Loucy (cell line): ENCODE data around the gene CIAPIN1.

Experiments
- H2AFZ ChIP-seq: fragments of 200-600 bp; sonication (generic); 2 replicates; pipeline ENCODE4 v1.6.0; 2016; ENCODE audit warnings: antibody characterized with exemption, mild to moderate bottlenecking, low read length, moderate library complexity
- H3F3A ChIP-seq: fragments of 200-600 bp; 2 replicates; pipeline ENCODE4 v1.6.0; 2016; ENCODE audit warnings: antibody characterized with exemption, low read depth, mild to moderate bottlenecking
- H3K27me3 ChIP-seq: fragments of 200-600 bp; sonication (generic); 2 replicates; pipeline ENCODE4 v1.6.1; 2014; ENCODE audit warnings: low read length, mild to moderate bottlenecking; ENCODE audit not compliant: insufficient read depth, poor library complexity, severe bottlenecking
- H3K36me3 ChIP-seq: fragments of 200-600 bp; sonication (generic); 2 replicates; pipeline ENCODE4 v1.6.1; 2016; ENCODE audit warnings: low read length; ENCODE audit not compliant: insufficient read depth
- H3K4me1 ChIP-seq: fragments of 200-600 bp; sonication (generic); 2 replicates; pipeline ENCODE4 v1.5.1; 2014; ENCODE audit warnings: low read length, mild to moderate bottlenecking; ENCODE audit not compliant: insufficient read depth, poor library complexity, severe bottlenecking
- H3K4me2 ChIP-seq: fragments of 200-600 bp; sonication (generic); 2 replicates; pipeline ENCODE4 v1.6.0; 2014; ENCODE audit warnings: antibody characterized with exemption, low read length, low read depth, mild to moderate bottlenecking; ENCODE audit not compliant: poor library complexity, severe bottlenecking
- H3K4me3 ChIP-seq: fragments of 200-600 bp; sonication (generic); 2 replicates; pipeline ENCODE4 v1.5.1; 2014; ENCODE audit warnings: low read length, mild to moderate bottlenecking, mixed read lengths; ENCODE audit not compliant: poor library complexity, severe bottlenecking
- H3K79me2 ChIP-seq: fragments of 200-600 bp; sonication (generic); 2 replicates; pipeline ENCODE4 v1.6.1; 2014; ENCODE audit warnings: low read length; ENCODE audit not compliant: insufficient read depth
- H3K9ac ChIP-seq: fragments of 200-600 bp; sonication (generic); 2 replicates; pipeline ENCODE4 v1.6.0; 2014; ENCODE audit warnings: mild to moderate bottlenecking, low read depth, low read length, moderate library complexity; ENCODE audit not compliant: poor library complexity, severe bottlenecking
- H3K9me2 ChIP-seq: fragments of 200-600 bp; sonication (generic); replicated peaks from 2 replicates; pipeline ENCODE4 v1.6.1; 2016; ENCODE audit warnings: low read depth, low read length, mixed read lengths
- H3K9me3 ChIP-seq: fragments of 200-600 bp; sonication (generic); 2 replicates; pipeline ENCODE4 v1.6.1; 2014; ENCODE audit warnings: mild to moderate bottlenecking, antibody characterized with exemption, low read length, low read depth; ENCODE audit not compliant: insufficient read depth
- H4K20me1 ChIP-seq: fragments of 200-600 bp; sonication (generic); 2 replicates; pipeline ENCODE4 v1.6.0; 2014; ENCODE audit warnings: antibody characterized with exemption, low read length, mild to moderate bottlenecking; ENCODE audit not compliant: insufficient read depth, poor library complexity, severe bottlenecking
- EZH2phosphoT487 ChIP-seq: fragments of 200-600 bp; IDR thresholded peaks from 2 replicates; pipeline ENCODE4 v1.6.1; 2018; ENCODE audit warnings: antibody characterized with exemption, mild to moderate bottlenecking, moderate library complexity, borderline replicate concordance
- TF ChIP-seq, protein P1 (sequence below): fragments of 200-600 bp; sonication (generic); conservative IDR thresholded peaks from 2 replicates; pipeline ENCODE4 v1.5.1; 2014; ENCODE audit warnings: mild to moderate bottlenecking, antibody characterized with exemption, low read length

CIAPIN1 gene

DNA sequence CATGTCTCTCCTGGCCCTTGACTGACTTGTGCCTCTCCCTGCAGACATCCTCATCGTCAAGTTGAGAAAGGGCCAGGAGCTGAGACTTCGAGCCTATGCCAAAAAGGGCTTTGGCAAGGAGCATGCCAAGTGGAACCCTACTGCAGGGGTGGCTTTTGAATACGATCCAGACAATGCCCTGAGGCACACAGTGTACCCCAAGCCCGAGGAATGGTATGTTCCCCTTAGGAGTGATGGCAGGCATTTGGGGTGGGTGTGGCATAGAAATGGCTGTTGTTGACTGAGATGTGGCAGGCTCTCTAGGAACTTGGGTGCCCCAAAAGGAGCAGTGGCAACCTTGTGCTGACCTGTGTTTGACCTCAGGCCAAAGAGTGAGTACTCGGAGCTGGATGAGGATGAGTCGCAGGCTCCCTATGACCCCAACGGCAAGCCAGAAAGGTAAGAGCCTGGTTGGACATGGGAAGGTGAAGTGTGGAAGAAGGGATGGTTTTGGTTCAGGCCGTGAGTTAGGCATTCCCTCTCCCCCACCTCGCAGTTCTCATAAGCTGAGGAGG lies 22.8 kb upstream of the CIAPIN1 start:
- Histone ChIP-seq H3K27me3 (no peaks in the 10 kb centered on the region), H4K20me1 (peaks cover 13% of the 10 kb centered on the region), H3K9me3 (no peaks in the 10 kb centered on the region), H3K4me2 (no peak overlapping the region), H3F3A (no peaks in the 10 kb centered on the region), H3K4me1 (peaks cover 9% of the 10 kb centered on the region), H3K79me2 (peaks cover 16% of the 10 kb centered on the region), H3K9me2 (no peaks in the 10 kb centered on the region), H2AFZ (no peak overlapping the region), H3K9ac (no peak overlapping the region), H3K4me3 (no peak overlapping the region), H3K36me3 (peaks cover 75% of the 10 kb centered on the region; the same call in 1 of the 2 replicates)
- TF ChIP-seq EZH2phosphoT487 = no peak

DNA sequence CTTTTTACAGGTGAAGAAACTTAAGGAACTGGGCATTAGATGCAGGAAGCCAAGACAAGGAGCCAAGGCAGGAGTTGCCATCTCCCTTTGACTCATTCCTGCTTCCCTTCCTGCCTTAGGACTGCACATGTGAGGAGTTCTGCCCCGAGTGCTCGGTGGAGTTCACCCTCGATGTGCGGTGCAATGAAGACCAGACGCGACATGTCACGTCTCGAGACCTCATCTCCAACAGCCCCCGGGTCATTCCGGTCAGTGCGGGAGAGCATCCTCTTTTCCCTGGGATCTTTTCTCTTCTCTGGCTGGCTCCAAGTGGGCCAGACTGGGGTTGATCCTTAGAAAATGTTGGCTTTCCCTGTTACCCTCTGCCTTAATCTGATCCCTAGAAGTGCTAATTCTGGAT lies 21.9 kb upstream of the CIAPIN1 start:
- no peak overlapping the region for H3K4me3 ChIP-seq
- H3K9me2 ChIP-seq = no peaks in the 10 kb centered on the region
- H2AFZ ChIP-seq = no peak overlapping the region
- TF ChIP-seq, protein P1, sequence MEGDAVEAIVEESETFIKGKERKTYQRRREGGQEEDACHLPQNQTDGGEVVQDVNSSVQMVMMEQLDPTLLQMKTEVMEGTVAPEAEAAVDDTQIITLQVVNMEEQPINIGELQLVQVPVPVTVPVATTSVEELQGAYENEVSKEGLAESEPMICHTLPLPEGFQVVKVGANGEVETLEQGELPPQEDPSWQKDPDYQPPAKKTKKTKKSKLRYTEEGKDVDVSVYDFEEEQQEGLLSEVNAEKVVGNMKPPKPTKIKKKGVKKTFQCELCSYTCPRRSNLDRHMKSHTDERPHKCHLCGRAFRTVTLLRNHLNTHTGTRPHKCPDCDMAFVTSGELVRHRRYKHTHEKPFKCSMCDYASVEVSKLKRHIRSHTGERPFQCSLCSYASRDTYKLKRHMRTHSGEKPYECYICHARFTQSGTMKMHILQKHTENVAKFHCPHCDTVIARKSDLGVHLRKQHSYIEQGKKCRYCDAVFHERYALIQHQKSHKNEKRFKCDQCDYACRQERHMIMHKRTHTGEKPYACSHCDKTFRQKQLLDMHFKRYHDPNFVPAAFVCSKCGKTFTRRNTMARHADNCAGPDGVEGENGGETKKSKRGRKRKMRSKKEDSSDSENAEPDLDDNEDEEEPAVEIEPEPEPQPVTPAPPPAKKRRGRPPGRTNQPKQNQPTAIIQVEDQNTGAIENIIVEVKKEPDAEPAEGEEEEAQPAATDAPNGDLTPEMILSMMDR = no peak
- TF ChIP-seq EZH2phosphoT487 = no peak
- no peaks in the 10 kb centered on the region for H3K27me3 ChIP-seq
- H3K4me1 ChIP-seq = peaks cover 8% of the 10 kb centered on the region
- H3K79me2 ChIP-seq = peaks cover 26% of the 10 kb centered on the region
- no peak overlapping the region for H3K9ac ChIP-seq
- H3K9me3 ChIP-seq = no peaks in the 10 kb centered on the region
- peaks cover 68% of the 10 kb centered on the region; the same call in 1 of the 2 replicates for H3K36me3 ChIP-seq
- H4K20me1 ChIP-seq = peaks cover 20% of the 10 kb centered on the region
- H3K4me2 ChIP-seq = no peak overlapping the region
- H3F3A ChIP-seq = no peaks in the 10 kb centered on the region

DNA sequence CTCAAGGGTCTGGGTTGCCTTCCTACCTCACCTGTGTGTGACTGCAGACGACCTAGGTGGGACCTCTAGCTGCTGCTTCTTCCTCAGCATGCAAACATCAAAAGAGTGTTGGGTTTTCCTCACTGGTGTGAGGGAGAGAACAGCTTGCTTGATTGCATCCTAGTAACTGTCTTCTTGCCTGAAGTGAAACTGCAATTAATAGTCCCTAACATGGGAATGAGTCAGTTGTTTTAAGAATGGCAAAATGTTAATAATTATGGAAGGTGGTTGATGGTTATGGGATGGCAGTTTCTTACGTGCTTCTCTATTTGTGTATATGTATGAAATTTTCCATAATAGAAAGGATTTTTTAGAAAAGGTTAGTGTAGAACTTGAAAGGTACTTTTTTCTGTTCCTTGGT lies 21.2 kb upstream of the CIAPIN1 start:
- Histone ChIP-seq H2AFZ (no peak overlapping the region), H3F3A (no peaks in the 10 kb centered on the region), H3K4me1 (peaks cover 15% of the 10 kb centered on the region), H3K9me3 (no peaks in the 10 kb centered on the region), H3K4me3 (no peak overlapping the region), H4K20me1 (peaks cover 27% of the 10 kb centered on the region), H3K27me3 (no peaks in the 10 kb centered on the region), H3K4me2 (no peak overlapping the region), H3K9me2 (no peaks in the 10 kb centered on the region), H3K9ac (no peak overlapping the region), H3K79me2 (peaks cover 33% of the 10 kb centered on the region), H3K36me3 (peaks cover 61% of the 10 kb centered on the region; the same call in 1 of the 2 replicates)
- TF ChIP-seq, protein P1 = no peak
- TF ChIP-seq EZH2phosphoT487 = no peak

DNA sequence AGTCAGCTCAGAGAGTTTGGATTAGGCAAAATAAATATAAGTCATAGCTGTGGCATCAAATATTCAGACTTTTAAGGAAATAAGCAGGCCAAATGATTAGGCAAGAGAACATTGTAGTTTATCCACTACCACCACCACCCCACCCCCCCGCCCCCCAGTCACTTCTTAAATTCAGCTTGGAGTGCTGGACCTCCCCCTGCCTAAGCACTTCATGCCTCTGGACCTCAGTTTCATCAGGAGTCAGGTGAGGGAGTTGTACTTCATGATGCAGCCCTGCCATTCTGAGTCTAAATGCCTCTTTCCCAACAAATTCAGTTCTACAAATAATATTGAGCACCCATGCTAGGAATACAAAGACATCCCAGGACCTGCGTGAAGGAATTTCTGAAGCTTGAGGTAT lies 17.3 kb upstream of the CIAPIN1 start:
- Histone ChIP-seq H3K4me1 (peaks cover 15% of the 10 kb centered on the region), H3K4me2 (peak overlapping the region; percentile 86)

More for the DNA sequence above, 17.3 kb upstream of the CIAPIN1 start:
- Histone ChIP-seq H3K27me3 (no peaks in the 10 kb centered on the region), H3K9me2 (no peaks in the 10 kb centered on the region), H3K4me3 (peak overlapping the region; percentile 24), H3K9ac (peak overlapping the region; percentile 84), H2AFZ (no peak overlapping the region), H3K79me2 (peaks cover 39% of the 10 kb centered on the region), H3K36me3 (peaks cover 31% of the 10 kb centered on the region; the same call in 1 of the 2 replicates), H3F3A (no peaks in the 10 kb centered on the region), H3K9me3 (no peaks in the 10 kb centered on the region), H4K20me1 (peaks cover 32% of the 10 kb centered on the region)
- TF ChIP-seq EZH2phosphoT487 = no peak
